HG03064 (cell line): ENCODE measurements around the gene PRKACB.
A peak's percentile ranks its signal among the peaks of the same experiment; 100 is the strongest.
"Not testable (repeated sequence)": the region's sequence is repeated elsewhere in the genome, so short reads cannot be mapped to it uniquely, and the experiment has no call there.

Experiments
- ATAC-seq: cut with Tn5 transposase; IDR thresholded peaks from one replicate; pipeline ENCODE4 v1.9.1; 2021; ENCODE audit warnings: low read depth; ENCODE audit not compliant: unreplicated experiment

PRKACB gene

GRCh38 chr1:84264961-84265360, 120.9 kb downstream of the PRKACB start:
- ATAC-seq: no peak

GRCh38 chr1:84265867-84266266, 121.8 kb downstream of the PRKACB start:
- no peak for ATAC-seq

- ATAC-seq: no peak
Measured at GRCh38 chr1:84266748-84267147, 122.7 kb downstream of the PRKACB start.

- no peak for ATAC-seq
Measured at GRCh38 chr1:84267476-84267875, 123.4 kb downstream of the PRKACB start.

- no peak for ATAC-seq
Measured at GRCh38 chr1:84268346-84268745, 124.3 kb downstream of the PRKACB start.

- ATAC-seq: no peak
Measured at GRCh38 chr1:84269306-84269705, 125.2 kb downstream of the PRKACB start.

GRCh38 chr1:84271441-84272151, 127.5 kb downstream of the PRKACB start:
- ATAC-seq: peak; percentile 97

GRCh38 chr1:84272401-84272800, 128.3 kb downstream of the PRKACB start:
- ATAC-seq: no peak

- no peak for ATAC-seq
Measured at GRCh38 chr1:84277343-84278059, 133.4 kb downstream of the PRKACB start.

GRCh38 chr1:84278905-84279304, 134.8 kb downstream of the PRKACB start:
- ATAC-seq: no peak

GRCh38 chr1:84280912-84281311, 136.8 kb downstream of the PRKACB start:
- ATAC-seq: no peak

- no peak for ATAC-seq
Measured at GRCh38 chr1:84282780-84283333, 138.8 kb downstream of the PRKACB start.

GRCh38 chr1:84283381-84283780, 139.3 kb downstream of the PRKACB start:
- ATAC-seq: no peak

GRCh38 chr1:84286071-84286470, 142.0 kb downstream of the PRKACB start:
- ATAC-seq: no peak

GRCh38 chr1:84287389-84287788, 143.3 kb downstream of the PRKACB start:
- ATAC-seq: not testable (repeated sequence)
